Activated CD8-positive, alpha-beta memory T cell treated with anti-CD3 and anti-CD28 coated beads, Interleukin-2, amount 10 ng/mL, durations not matched to agents 7 days and 5 days (primary cell): Measurements from ENCODE around the gene CELA3B. TPM values are rescaled to one million over a fixed set of nuclear protein-coding genes. Genes with fewer than 3 reads are reported as not detected.
"Not testable (repeated sequence)": the region's sequence is repeated elsewhere in the genome, so short reads cannot be mapped to it uniquely, and the experiment has no call there.

Experiments used
- ATAC-seq: fragments of 150-1000 bp; cut with Tn5 transposase; one replicate; pipeline ENCODE4 v1.10.0; 2021; ENCODE audit warnings: moderate library complexity
- CTCF ChIA-PET: fragments of 350-600 bp; sonication (Branson Sonifier 250); formaldehyde crosslinking; loops from one replicate; lab custom pipeline; 2021; ENCODE audit warnings: antibody characterized with exemption; lab: Charles Lee
- DNase-seq: peaks from one replicate; pipeline ENCODE4 v3.0.0-alpha.2; 2020
- H3K27ac Mint-ChIP-seq: one replicate; pipeline ENCODE4 v1.8.0; 2021; ENCODE audit warnings: mild to moderate bottlenecking, mixed read lengths
- H3K27me3 Mint-ChIP-seq: one replicate; pipeline ENCODE4 v1.8.0; 2021; ENCODE audit warnings: mixed read lengths
- H3K36me3 Mint-ChIP-seq: one replicate; pipeline ENCODE4 v1.8.0; 2021; ENCODE audit warnings: mild to moderate bottlenecking, mixed read lengths
- H3K4me1 Mint-ChIP-seq: one replicate; pipeline ENCODE4 v1.8.0; 2021; ENCODE audit warnings: mixed read lengths
- H3K4me3 Mint-ChIP-seq: one replicate; pipeline ENCODE4 v1.8.0; 2021; ENCODE audit warnings: mild to moderate bottlenecking, moderate library complexity, mixed read lengths
- H3K9me3 Mint-ChIP-seq: one replicate; pipeline ENCODE4 v1.8.0; 2022; ENCODE audit warnings: low read depth, mixed read lengths
- total RNA-seq, 2 experiments: library from RNA; stranded (reverse); gene quantifications; one replicate each; pipeline ENCODE4 v1.2.3, GENCODE V29; 2021

CELA3B gene
- total RNA-seq: not detected

GRCh38 chr1:21976703-21977239 lies at the start of gene CELA3B:
CELA3B (plus strand) TSS chr1:21977022; CDS start chr1:21977040, 18 bp downstream.
- H3K27ac Mint-ChIP-seq, H3K4me3 Mint-ChIP-seq, H3K4me1 Mint-ChIP-seq, H3K27me3 Mint-ChIP-seq, DNase-seq, H3K9me3 Mint-ChIP-seq, ATAC-seq, CTCF ChIA-PET, H3K36me3 Mint-ChIP-seq: not testable (repeated sequence)

DNA sequence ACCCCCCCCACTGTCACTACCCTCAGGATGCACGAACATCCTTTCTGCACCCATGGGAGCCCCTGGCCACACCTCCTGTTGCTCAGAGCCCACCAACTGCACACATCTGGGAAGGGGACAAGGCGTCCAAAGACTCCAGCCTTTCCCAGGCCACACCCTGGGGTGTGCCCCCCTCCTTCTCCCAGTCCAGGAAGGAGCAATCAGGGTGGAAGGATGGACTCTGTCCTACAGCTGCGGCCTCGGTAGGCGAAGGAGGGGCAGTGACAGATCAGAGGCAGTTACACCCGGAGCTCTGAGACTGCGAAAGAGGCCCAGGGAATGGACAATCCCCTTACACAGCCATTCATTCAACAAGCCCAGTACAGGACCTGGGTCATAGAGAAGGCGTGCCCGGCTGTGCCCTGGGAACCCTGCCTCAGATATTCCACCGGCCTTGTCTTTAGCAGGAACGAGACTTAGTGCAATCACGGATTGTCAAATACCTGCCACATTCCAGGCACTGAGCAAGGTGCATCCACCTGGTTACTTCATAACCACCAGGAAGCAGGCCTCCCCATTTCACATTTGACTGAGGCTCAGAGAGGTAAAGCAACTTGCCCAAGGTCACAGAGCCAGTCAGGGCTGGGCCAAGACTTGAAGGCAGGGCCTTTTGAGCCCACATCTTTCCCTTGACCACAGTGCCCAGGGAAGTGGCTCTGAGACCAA lies 49.1 kb upstream of the CELA3B start:
- CTCF ChIA-PET: no interaction called here
- Mint-ChIP-seq H3K27me3 (peaks cover 2% of the 10 kb centered on the region), H3K36me3 (no peaks in the 10 kb centered on the region)

DNA sequence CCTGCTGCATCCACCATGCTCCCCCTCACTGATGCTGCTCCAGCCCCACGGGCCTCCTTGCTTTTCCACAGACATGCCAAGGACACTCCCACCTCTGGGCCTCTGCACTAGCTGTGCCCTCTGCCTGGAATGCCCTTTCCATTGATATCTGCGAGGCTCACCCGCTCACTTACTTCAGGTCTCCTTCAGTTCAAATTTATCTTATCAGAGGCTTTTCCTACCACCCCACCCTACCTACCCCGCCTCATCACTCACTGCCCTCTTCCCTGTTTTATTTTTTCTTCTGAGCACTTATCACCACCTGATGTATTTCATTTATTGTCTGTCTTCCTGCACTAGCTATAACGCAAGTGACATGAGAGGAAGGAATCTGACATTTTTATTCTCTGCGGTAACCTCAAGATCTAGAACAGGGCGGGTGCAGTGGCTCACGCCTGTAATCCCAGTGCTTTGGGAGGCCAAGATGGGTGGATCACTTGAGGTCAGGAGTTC lies 46.7 kb upstream of the CELA3B start:
- no peak overlapping the region for H3K27ac Mint-ChIP-seq
- ATAC-seq: no peak
- no peaks in the 10 kb centered on the region for H3K4me1 Mint-ChIP-seq

More for the DNA sequence above, 49.1 kb upstream of the CELA3B start:
- no peaks in the 10 kb centered on the region for H3K4me1 Mint-ChIP-seq
- H3K27ac Mint-ChIP-seq: no peak overlapping the region
- no peak overlapping the region for H3K4me3 Mint-ChIP-seq
- H3K9me3 Mint-ChIP-seq: no peaks in the 10 kb centered on the region
- ATAC-seq: no peak
- DNase-seq: no peak

GRCh38 chr1:21930629-21931170 lies 46.1 kb upstream of the CELA3B start:
- CTCF ChIA-PET: no interaction called here
- Mint-ChIP-seq H3K27ac (no peak overlapping the region), H3K27me3 (peaks cover 5% of the 10 kb centered on the region), H3K4me3 (no peak overlapping the region), H3K9me3 (no peaks in the 10 kb centered on the region), H3K36me3 (no peaks in the 10 kb centered on the region), H3K4me1 (no peaks in the 10 kb centered on the region)
- no peak for DNase-seq
- no peak for ATAC-seq

More for the DNA sequence above, 46.7 kb upstream of the CELA3B start:
- DNase-seq: no peak
- CTCF ChIA-PET: no interaction called here
- no peaks in the 10 kb centered on the region for H3K9me3 Mint-ChIP-seq
- peaks cover 2% of the 10 kb centered on the region for H3K27me3 Mint-ChIP-seq
- H3K4me3 Mint-ChIP-seq: no peak overlapping the region
- no peaks in the 10 kb centered on the region for H3K36me3 Mint-ChIP-seq

- H3K4me1 Mint-ChIP-seq: no peaks in the 10 kb centered on the region
- no peaks in the 10 kb centered on the region for H3K36me3 Mint-ChIP-seq
- DNase-seq (no peak), ATAC-seq (no peak)
- peaks cover 12% of the 10 kb centered on the region for H3K27me3 Mint-ChIP-seq
- H3K9me3 Mint-ChIP-seq: no peaks in the 10 kb centered on the region
- no peak overlapping the region for H3K4me3 Mint-ChIP-seq
- CTCF ChIA-PET: no interaction called here
- H3K27ac Mint-ChIP-seq: no peak overlapping the region
These were observed 45.4 kb upstream of the CELA3B start for GRCh38 chr1:21931171-21932093.

DNA sequence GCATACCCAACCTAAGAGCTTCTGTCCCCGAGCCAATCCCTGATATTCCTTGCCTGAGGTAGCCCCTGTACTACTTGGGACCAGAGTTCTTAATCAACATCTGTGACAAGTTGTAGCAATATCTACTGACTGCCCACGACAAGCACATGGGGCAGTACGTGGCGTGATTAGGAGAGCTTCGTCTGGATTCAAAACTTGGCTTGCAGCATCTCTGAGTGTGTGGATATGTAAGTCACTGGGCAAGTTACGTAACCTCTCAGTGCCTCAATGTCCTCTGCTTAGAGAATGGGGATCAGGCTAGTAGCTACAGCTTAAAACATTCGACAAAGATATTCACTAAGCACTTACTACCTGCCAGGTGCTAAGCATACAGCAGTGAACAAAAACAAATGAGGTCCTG lies 44.7 kb upstream of the CELA3B start:
- Mint-ChIP-seq H3K9me3 (no peaks in the 10 kb centered on the region), H3K4me3 (no peak overlapping the region), H3K4me1 (no peaks in the 10 kb centered on the region), H3K27me3 (peaks cover 14% of the 10 kb centered on the region), H3K36me3 (no peaks in the 10 kb centered on the region), H3K27ac (no peak overlapping the region)
- no peak for ATAC-seq
- CTCF ChIA-PET: no interaction called here
- DNase-seq: no peak

- ATAC-seq (no peak), DNase-seq (no peak)
- peaks cover 3% of the 10 kb centered on the region for H3K36me3 Mint-ChIP-seq
- H3K4me3 Mint-ChIP-seq: no peak overlapping the region
- CTCF ChIA-PET: interaction anchor here (1.2 kb wide), 1 partner anchor 31 kb away, joined by 4 read pairs; no protein-coding TSS in a partner anchor
- no peak overlapping the region for H3K27ac Mint-ChIP-seq
- peaks cover 25% of the 10 kb centered on the region for H3K27me3 Mint-ChIP-seq
- no peaks in the 10 kb centered on the region for H3K9me3 Mint-ChIP-seq
- peaks cover 5% of the 10 kb centered on the region for H3K4me1 Mint-ChIP-seq
These were observed 43.2 kb upstream of the CELA3B start for GRCh38 chr1:21933397-21934248.

GRCh38 chr1:21935393-21935804 lies 41.4 kb upstream of the CELA3B start:
- CTCF ChIA-PET: no interaction called here
- Mint-ChIP-seq H3K36me3 (peaks cover 3% of the 10 kb centered on the region), H3K27me3 (peaks cover 38% of the 10 kb centered on the region), H3K4me3 (no peak overlapping the region), H3K4me1 (peaks cover 5% of the 10 kb centered on the region), H3K9me3 (no peaks in the 10 kb centered on the region), H3K27ac (no peak overlapping the region)
- DNase-seq (no peak), ATAC-seq (no peak)

- peaks cover 3% of the 10 kb centered on the region for H3K36me3 Mint-ChIP-seq
- H3K27me3 Mint-ChIP-seq: peaks cover 39% of the 10 kb centered on the region
- CTCF ChIA-PET: no interaction called here
- peaks cover 5% of the 10 kb centered on the region for H3K4me1 Mint-ChIP-seq
- H3K4me3 Mint-ChIP-seq: no peak overlapping the region
- DNase-seq: no peak
- H3K27ac Mint-ChIP-seq: no peak overlapping the region
- no peak for ATAC-seq
- no peaks in the 10 kb centered on the region for H3K9me3 Mint-ChIP-seq
These were observed 40.9 kb upstream of the CELA3B start for GRCh38 chr1:21935891-21936365.

DNA sequence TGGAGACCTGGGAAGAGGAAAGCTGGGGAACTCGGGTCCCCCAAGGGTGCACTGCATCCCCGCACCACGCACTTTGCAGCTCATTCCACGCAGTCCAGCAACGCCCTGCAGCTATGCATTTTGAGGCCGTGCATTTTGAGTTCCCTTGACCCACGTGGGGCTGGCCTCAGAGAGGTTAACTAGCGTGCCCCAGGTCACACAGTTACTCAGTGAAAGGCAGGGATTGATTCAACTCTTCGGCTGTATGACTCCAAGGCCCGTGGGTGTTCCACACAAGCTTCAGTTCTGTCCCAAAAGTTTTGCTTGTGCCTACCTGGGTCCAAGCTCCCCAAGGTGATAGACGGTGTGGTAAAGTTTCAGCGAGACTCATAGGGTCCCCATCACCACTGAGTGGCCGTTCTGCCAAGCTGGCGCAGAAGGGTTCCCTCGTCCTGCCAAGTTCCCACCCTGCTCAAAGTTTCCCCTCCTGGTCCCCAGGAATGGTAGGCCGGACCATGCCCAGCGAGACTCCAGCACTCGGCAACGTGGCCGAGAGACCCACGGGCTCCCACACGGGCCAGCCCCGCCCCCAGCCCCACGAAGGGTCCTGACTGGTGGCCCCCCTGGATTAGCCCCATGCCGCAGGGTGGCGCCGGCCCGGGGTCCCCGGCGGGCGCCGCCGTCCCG lies 40.3 kb upstream of the CELA3B start:
- H3K27me3 Mint-ChIP-seq: peaks cover 44% of the 10 kb centered on the region
- DNase-seq: no peak
- peak overlapping the region; percentile 40 for H3K4me3 Mint-ChIP-seq
- H3K9me3 Mint-ChIP-seq: no peaks in the 10 kb centered on the region
- H3K36me3 Mint-ChIP-seq: peaks cover 3% of the 10 kb centered on the region
- CTCF ChIA-PET: no interaction called here
- no peak for ATAC-seq
- peaks cover 5% of the 10 kb centered on the region for H3K4me1 Mint-ChIP-seq
- no peak overlapping the region for H3K27ac Mint-ChIP-seq

DNA sequence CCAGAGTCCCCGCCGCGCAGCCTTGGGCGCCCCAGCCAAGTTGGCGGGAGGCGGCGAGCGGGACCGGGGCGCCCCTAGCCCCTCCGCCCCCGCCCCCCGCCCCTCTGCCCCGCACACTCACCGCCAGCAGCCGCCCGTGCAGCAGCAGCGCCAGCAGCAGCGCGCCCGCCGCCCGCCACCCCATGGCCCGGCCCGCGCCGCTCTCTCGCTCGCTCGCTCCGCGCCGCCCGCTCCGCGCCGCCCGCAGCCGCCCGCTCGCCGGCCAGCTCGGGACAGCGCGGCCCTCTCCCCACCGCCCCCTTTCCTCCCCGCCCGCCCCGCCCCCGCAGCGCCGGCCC lies 39.8 kb upstream of the CELA3B start, which contains the start of gene HSPG2:
HSPG2 (minus strand) TSS at position 277 of the 338 bp plus-strand sequence; CDS start at position 184, 93 bp downstream.
- CTCF ChIA-PET: no interaction called here
- H3K27me3 Mint-ChIP-seq: peaks cover 45% of the 10 kb centered on the region
- DNase-seq: no peak
- H3K4me1 Mint-ChIP-seq: peaks cover 5% of the 10 kb centered on the region
- ATAC-seq: no peak
- no peaks in the 10 kb centered on the region for H3K9me3 Mint-ChIP-seq
- peaks cover 3% of the 10 kb centered on the region for H3K36me3 Mint-ChIP-seq
- H3K4me3 Mint-ChIP-seq: peak within 1 kb of the TSS; percentile 76
- H3K27ac Mint-ChIP-seq: no peak within 1 kb of the TSS
